HG03060 (cell line): Measurements from ENCODE around the gene SLC26A4.

Experiments used
- ATAC-seq: cut with Tn5 transposase; IDR thresholded peaks from one replicate; pipeline ENCODE4 v1.9.1; 2021; ENCODE audit warnings: low read depth, moderate number of reproducible peaks; ENCODE audit not compliant: unreplicated experiment

SLC26A4 gene

GRCh38 chr7:107658467-107658866 lies 2.2 kb upstream of the SLC26A4 start:
- no peak for ATAC-seq

GRCh38 chr7:107659666-107660065 lies 962 bp upstream of the SLC26A4 start:
- ATAC-seq, result peak; percentile 42

GRCh38 chr7:107661081-107661864 lies 645 bp downstream of the SLC26A4 start:
- ATAC-seq, result no peak

GRCh38 chr7:107661865-107662379 lies 1.3 kb downstream of the SLC26A4 start:
- ATAC-seq, result no peak

GRCh38 chr7:107663196-107663595 lies 2.6 kb downstream of the SLC26A4 start:
- no peak for ATAC-seq

GRCh38 chr7:107666790-107667189 lies 6.2 kb downstream of the SLC26A4 start:
- no peak for ATAC-seq

- ATAC-seq, result no peak
These were observed 6.7 kb downstream of the SLC26A4 start for GRCh38 chr7:107667341-107667740.

- no peak for ATAC-seq
These were observed 7.7 kb downstream of the SLC26A4 start for GRCh38 chr7:107668296-107668695.

- no peak for ATAC-seq
These were observed 11.6 kb downstream of the SLC26A4 start for GRCh38 chr7:107672183-107672582.

- ATAC-seq, result no peak
These were observed 15.6 kb downstream of the SLC26A4 start for GRCh38 chr7:107676249-107676648.

GRCh38 chr7:107678110-107678753 lies 17.6 kb downstream of the SLC26A4 start:
- no peak for ATAC-seq

- ATAC-seq, result no peak
These were observed 19.9 kb downstream of the SLC26A4 start for GRCh38 chr7:107680478-107680877.

GRCh38 chr7:107682886-107683285 lies 22.3 kb downstream of the SLC26A4 start:
- ATAC-seq, result no peak

GRCh38 chr7:107684287-107684686 lies 23.7 kb downstream of the SLC26A4 start:
- no peak for ATAC-seq

- no peak for ATAC-seq
These were observed 24.4 kb downstream of the SLC26A4 start for GRCh38 chr7:107684947-107685463.

- ATAC-seq, result no peak
These were observed 26.3 kb downstream of the SLC26A4 start for GRCh38 chr7:107686816-107687387.

GRCh38 chr7:107687656-107688055 lies 27.0 kb downstream of the SLC26A4 start:
- no peak for ATAC-seq

- no peak for ATAC-seq
These were observed 28.9 kb downstream of the SLC26A4 start for GRCh38 chr7:107689553-107689952.

- no peak for ATAC-seq
These were observed 29.5 kb downstream of the SLC26A4 start for GRCh38 chr7:107690084-107690483.

- ATAC-seq, result no peak
These were observed 30.0 kb downstream of the SLC26A4 start for GRCh38 chr7:107690611-107691010.

GRCh38 chr7:107691716-107692115 lies 31.1 kb downstream of the SLC26A4 start:
- ATAC-seq, result no peak
